ENCODE measurements around the gene CELF3.
"Not testable (repeated sequence)": the region's sequence is repeated elsewhere in the genome, so short reads cannot be mapped to it uniquely, and the experiment has no call there.

The CELF3 gene

GRCh38 chr1:151716771-151717631 lies at the start of gene CELF3:
TSS of gene CELF3 (minus strand) at chr1:151716803. CDS start at chr1:151716020, 783 bp downstream.
- DNase-seq: no peak

- DNase-seq: no peak
Observed at GRCh38 chr1:151763990-151764389, 47.4 kb upstream of the CELF3 start.

GRCh38 chr1:151762941-151763921 lies 46.6 kb upstream of the CELF3 start, which contains the start of gene MRPL9:
TSS of gene MRPL9 (minus strand) at chr1:151763496. CDS start at chr1:151763479, 17 bp downstream.
- DNase-seq: peak; percentile 65 to 81 (median 75)

- no peak for DNase-seq
Observed at GRCh38 chr1:151760597-151761385, 44.2 kb upstream of the CELF3 start.

GRCh38 chr1:151759241-151759640 lies 42.6 kb upstream of the CELF3 start:
- no peak for DNase-seq

- DNase-seq: no peak
Observed at GRCh38 chr1:151756291-151756690, 39.7 kb upstream of the CELF3 start.

- no peak for DNase-seq
Observed at GRCh38 chr1:151741516-151741915, 24.9 kb upstream of the CELF3 start.

- no peak for DNase-seq
Observed at GRCh38 chr1:151739590-151740355, 23.2 kb upstream of the CELF3 start.

GRCh38 chr1:151737479-151737878 lies 20.9 kb upstream of the CELF3 start:
- DNase-seq: no peak

GRCh38 chr1:151737026-151737425 lies 20.4 kb upstream of the CELF3 start:
- no peak for DNase-seq

GRCh38 chr1:151733995-151734394 lies 17.4 kb upstream of the CELF3 start:
- DNase-seq: not testable (repeated sequence)

- DNase-seq: no peak
Observed at GRCh38 chr1:151733126-151733525, 16.5 kb upstream of the CELF3 start.

- no peak for DNase-seq
Observed at GRCh38 chr1:151729966-151730291, 13.3 kb upstream of the CELF3 start.

- no peak for DNase-seq
Observed at GRCh38 chr1:151729157-151729965, 12.8 kb upstream of the CELF3 start.

- DNase-seq: no peak
Observed at GRCh38 chr1:151728151-151729054, 11.8 kb upstream of the CELF3 start.

- no peak for DNase-seq
Observed at GRCh38 chr1:151723726-151724370, 7.2 kb upstream of the CELF3 start.

GRCh38 chr1:151721788-151722510 lies 5.3 kb upstream of the CELF3 start:
- no peak for DNase-seq

GRCh38 chr1:151720974-151721787 lies 4.6 kb upstream of the CELF3 start, which contains the start of gene RIIAD1:
TSS of gene RIIAD1 (plus strand) at chr1:151721522. CDS start at chr1:151721537, 15 bp downstream.
- DNase-seq: peak in 1 of 4 experiments; percentile 40

Measured in activated naive CD4-positive, alpha-beta T cell (primary cell).